HepG2 (cell line): ENCODE data around the gene CLDN16. TPM values are rescaled to one million over a fixed set of nuclear protein-coding genes. Genes with fewer than 3 reads are reported as not detected.

Experiments used
- ATAC-seq: fragments of 200-7000 bp; cut with Tn5 transposase; 3 replicates; pipeline ENCODE4 v1.9.1; 2020; ENCODE audit warnings: mild to moderate bottlenecking, moderate library complexity
- BruUV-seq: library from RNA; stranded (reverse); fragments of 400-500 nt; replicated peaks from 2 replicates; lab custom pipeline; 2021; lab: Mats Ljungman, UMichigan
- CTCF ChIA-PET: fragments of 300-600 bp; formaldehyde crosslinking; extraction: SDS; loops from one replicate; lab custom pipeline; 2021; ENCODE audit warnings: low total read pairs, inconsistent platforms, low intra/inter-chr PET ratio; lab: Yijun Ruan, JAX
- POLR2A ChIA-PET: fragments of 350-600 bp; sonication (Branson Sonifier 250); formaldehyde crosslinking; loops from one replicate; lab custom pipeline; 2020; ENCODE audit warnings: antibody characterized with exemption, inconsistent platforms; lab: Yijun Ruan, JAX
- DNase-seq: peaks from one replicate; pipeline ENCODE4 v3.0.0-alpha.2; 2015; ENCODE audit warnings: low spot score
- FAIRE-seq: peaks from 3 replicates; lab custom pipeline; 2011; peaks lifted over from hg19 to GRCh38; lab: Jason Lieb, UNC
- H2AFZ ChIP-seq: one replicate; pipeline ENCODE4 v1.6.1; 2011; ENCODE audit warnings: low read length, inconsistent platforms
- H3K27ac ChIP-seq: fragments of 300-600 bp; 3 replicates; pipeline ENCODE4 v1.8.0; 2011; ENCODE audit warnings: mixed run types, mild to moderate bottlenecking, mixed read lengths, low read length, inconsistent platforms; ENCODE audit not compliant: insufficient read depth; ENCODE audit errors: extremely low read length
- H3K27me3 ChIP-seq, 2 experiments: fragments of 200-600 bp in 1 of 2; 2 replicates in 1 of 2; 3 replicates in 1 of 2; pipeline versions ENCODE4 v1.6.0 to v1.8.0; 2011; ENCODE audit warnings: low read length in 2 of 2, mild to moderate bottlenecking in 2 of 2, moderate library complexity in 2 of 2, inconsistent platforms in 1 of 2; ENCODE audit not compliant: insufficient read depth in 2 of 2, control insufficient read depth in 1 of 2
- H3K36me3 ChIP-seq, 2 experiments: fragments of 200-600 bp in 1 of 2; replicated peaks in 1 of 2; 2 replicates in 1 of 2; 3 replicates in 1 of 2; pipeline versions ENCODE4 v1.5.1 to v1.8.0; 2011; ENCODE audit warnings: low read length in 2 of 2, inconsistent platforms in 1 of 2; ENCODE audit not compliant: insufficient read depth in 2 of 2, control insufficient read depth in 1 of 2
- H3K4me1 ChIP-seq: 2 replicates; pipeline ENCODE4 v1.5.1; 2012; ENCODE audit warnings: low read length, inconsistent platforms; ENCODE audit not compliant: insufficient read depth
- H3K4me2 ChIP-seq: 2 replicates; pipeline ENCODE4 v1.6.0; 2011; ENCODE audit warnings: low read depth, low read length, inconsistent platforms
- H3K4me3 ChIP-seq, 3 experiments: fragments of 200-600 bp in 1 of 3; sonication (generic), shearing (Covaris generic) in 1 of 3; replicated peaks in 1 of 3; 2 replicates each; pipeline ENCODE4 v1.5.1; 2011 to 2016; ENCODE audit warnings: low read length in 3 of 3, inconsistent platforms in 2 of 3, low read depth in 2 of 3, mild to moderate bottlenecking in 2 of 3, control low read depth in 1 of 3, mixed read lengths in 1 of 3; ENCODE audit not compliant: insufficient read depth in 1 of 3
- H3K79me2 ChIP-seq: one replicate; pipeline ENCODE4 v1.6.1; 2011; ENCODE audit warnings: low read length, inconsistent platforms; ENCODE audit not compliant: insufficient read depth
- H3K9ac ChIP-seq: 2 replicates; pipeline ENCODE4 v1.6.0; 2011; ENCODE audit warnings: mild to moderate bottlenecking, low read depth, low read length, inconsistent platforms; ENCODE audit not compliant: insufficient read depth
- H3K9me3 ChIP-seq: 2 replicates; pipeline ENCODE4 v1.5.1; 2012; ENCODE audit warnings: mild to moderate bottlenecking, low read length
- H4K20me1 ChIP-seq: 2 replicates; pipeline ENCODE4 v1.6.0; 2011; ENCODE audit warnings: inconsistent platforms, mild to moderate bottlenecking, low read length, moderate library complexity; ENCODE audit not compliant: insufficient read depth
- ATM ChIP-seq: fragments of 450-650 bp; IDR thresholded peaks from 2 replicates; pipeline ENCODE4 v1.7.1; 2017; ENCODE audit warnings: mild to moderate bottlenecking, borderline replicate concordance
- BCL6 ChIP-seq: IDR thresholded peaks from 2 replicates; pipeline ENCODE4 v1.6.1; 2016; ENCODE audit warnings: missing genetic modification reagents, missing compliant biosample characterization
- CEBPG ChIP-seq: IDR thresholded peaks from 2 replicates; pipeline ENCODE4 v1.6.1; 2016
- CENPBD1 ChIP-seq: sonication (generic); formaldehyde crosslinking; IDR thresholded peaks from 2 replicates; pipeline ENCODE4 v1.8.0; 2022; ENCODE audit warnings: missing genetic modification reagents, low read depth, mild to moderate bottlenecking, borderline replicate concordance
- ELF1 ChIP-seq: sonication (generic); formaldehyde crosslinking; IDR thresholded peaks from 2 replicates; pipeline ENCODE4 v1.4.0; 2020; ENCODE audit warnings: missing genetic modification reagents
- FOXP4 ChIP-seq: sonication (generic); formaldehyde crosslinking; IDR thresholded peaks from 2 replicates; pipeline ENCODE4 v1.4.0; 2020; ENCODE audit warnings: missing genetic modification reagents
- GZF1 ChIP-seq: sonication (generic); formaldehyde crosslinking; IDR thresholded peaks from 2 replicates; pipeline ENCODE4 v1.5.1; 2020; ENCODE audit warnings: mild to moderate bottlenecking, missing genetic modification reagents
- NFYC ChIP-seq: IDR thresholded peaks from 2 replicates; pipeline ENCODE4 v1.6.1; 2016; ENCODE audit warnings: missing genetic modification reagents, missing compliant biosample characterization
- PHF21A ChIP-seq: sonication (generic); formaldehyde crosslinking; IDR thresholded peaks from 2 replicates; pipeline ENCODE4 v1.5.0; 2020; ENCODE audit warnings: mild to moderate bottlenecking, missing genetic modification reagents
- THAP11 ChIP-seq: IDR thresholded peaks from 2 replicates; pipeline ENCODE4 v1.6.1; 2016; ENCODE audit warnings: missing biosample characterization, missing genetic modification reagents
- ZBTB26 ChIP-seq: IDR thresholded peaks from 2 replicates; pipeline ENCODE4 v1.6.1; 2016; ENCODE audit warnings: missing compliant biosample characterization, missing genetic modification reagents, borderline replicate concordance
- ZNF142 ChIP-seq: sonication (generic); formaldehyde crosslinking; IDR thresholded peaks from 2 replicates; pipeline ENCODE4 v1.4.0; 2020; ENCODE audit warnings: missing genetic modification reagents
- ZNF274 ChIP-seq: sonication (generic); formaldehyde crosslinking; IDR thresholded peaks from 2 replicates; pipeline ENCODE4 v1.5.1; 2020; ENCODE audit warnings: mild to moderate bottlenecking, missing genetic modification reagents
- ZNF383 ChIP-seq: sonication (generic); formaldehyde crosslinking; IDR thresholded peaks from 2 replicates; pipeline ENCODE4 v1.4.0; 2020; ENCODE audit warnings: missing genetic modification reagents, mild to moderate bottlenecking, borderline replicate concordance
- ZNF550 ChIP-seq: sonication (generic); formaldehyde crosslinking; IDR thresholded peaks from 2 replicates; pipeline ENCODE4 v1.4.0; 2020; ENCODE audit warnings: mild to moderate bottlenecking, missing genetic modification reagents, borderline replicate concordance
- WGBS: methylation state at CpG from one replicate; pipeline ENCODE4 v1.1.6; 2017; ENCODE audit warnings: low lambda C conversion rate; 5-methylcytosine and 5-hydroxymethylcytosine counted together
- in situ Hi-C: cut with HindIII; loops from 2 replicates; pipeline ENCODE4 v1.10.0; 2017; ENCODE audit warnings: low pct_unique_long_range_greater_than_20kb; ENCODE audit not compliant: extremely low pct_ligation_motif_present
- intact Hi-C: fragments of 100-400 bp; cut with micrococcal nuclease; formaldehyde crosslinking; loops from one replicate; pipeline ENCODE4 v1.10.0; 2022; ENCODE audit not compliant: unreplicated experiment
- polyA plus RNA-seq, 8 experiments: library from polyadenylated mRNA; depleted of rRNA in 3 of 8; stranded (reverse) in 7 of 8; unstranded in 1 of 8; fragments of >200 nt; fragmentation: Illumina TruSeq in 4 of 8; extraction: Trizol in 4 of 8; gene quantifications; 2 replicates each; pipeline versions ENCODE4 v1.2.1 to v1.2.3, GENCODE V29; 2011 to 2016; ENCODE audit warnings: low read depth in 4 of 8, missing spikeins in 1 of 8, mixed read lengths in 1 of 8; ENCODE audit not compliant: insufficient read depth in 1 of 8
- total RNA-seq, 5 experiments: library from RNA; depleted of rRNA; stranded (reverse); fragments of >200 nt; fragmentation: Illumina TruSeq; extraction: Trizol; gene quantifications; 2 replicates each; pipeline ENCODE4 v1.2.3, GENCODE V29; 2016; ENCODE audit warnings: low read depth in 1 of 5

CLDN16 gene
- total and polyA plus RNA-seq, 2 of the 13 experiments (the other 11 are each of a cell fraction or from before 2014, with no cell fraction given): 0.13 to 0.24 TPM

- H3K36me3 ChIP-seq: no peaks in the 10 kb centered on the region
- no peak overlapping the region for H2AFZ ChIP-seq
- no peak overlapping the region for H3K4me2 ChIP-seq
- ChIA-PET CTCF (interaction anchor here (0.7 to 1.4 kb wide), 3 partner anchors 60 to 159 kb away, joined by 3 to 4 read pairs (median 3); partner anchors contain the start of gene CLDN1), POLR2A (interaction anchor here (0.8 to 1.8 kb wide), 3 partner anchors 39 to 65 kb away, joined by 3 to 9 read pairs (median 7); partner anchors contain the start of gene CLDN1)
- H3K79me2 ChIP-seq: no peaks in the 10 kb centered on the region
- peak; percentile 83 for DNase-seq
- no peaks in the 10 kb centered on the region for H4K20me1 ChIP-seq
- no TSS peak for BruUV-seq
- no peaks in the 10 kb centered on the region for H3K9me3 ChIP-seq
- 0 out of 5 replicates have a peak, but pooled peaks cover 0 to 1% of the 10 kb centered on the region in 2 experiments for H3K27me3 ChIP-seq
- peak; percentile 80 for FAIRE-seq
- WGBS: 0% methylated on average over 2 of the region's 2 CpGs
- ATAC-seq: peak; percentile 100
- intact Hi-C loops (loop anchor here (1.0 to 10.0 kb wide), 7 partner anchors 40 to 670 kb away; partner anchors contain the start of genes CLDN1 and P3H2), in situ Hi-C loops (loop anchor here (10.0 kb wide), 2 partner anchors 60 to 160 kb away; partner anchors contain the start of gene CLDN1)
- no peak overlapping the region for H3K27ac ChIP-seq
- H3K9ac ChIP-seq: no peak overlapping the region
- no peak overlapping the region for H3K4me3 ChIP-seq
- peaks cover 30% of the 10 kb centered on the region for H3K4me1 ChIP-seq
- peak; percentile 59 for TF ChIP-seq CEBPG (CRISPR knock-in tag)
- TF ChIP-seq THAP11 (CRISPR knock-in tag): 0 out of 2 replicates have a peak, but pooled peaks have one; percentile 23
- no peak for TF ChIP-seq ZNF383 (CRISPR knock-in tag)
- no peak for TF ChIP-seq ZNF550 (CRISPR knock-in tag)
- peak; percentile 17; the same call in 1 of the 2 replicates for TF ChIP-seq BCL6 (CRISPR knock-in tag)
- no peak for TF ChIP-seq ZNF274 (CRISPR knock-in tag)
- no peak for TF ChIP-seq FOXP4 (CRISPR knock-in tag)
- no peak for TF ChIP-seq PHF21A (CRISPR knock-in tag)
- no peak for TF ChIP-seq ATM
- no peak for TF ChIP-seq ZBTB26 (CRISPR knock-in tag)
- TF ChIP-seq ELF1 (CRISPR knock-in tag): peak; percentile 13; the same call in 1 of the 2 replicates
- no peak for TF ChIP-seq ZNF142 (CRISPR knock-in tag)
- TF ChIP-seq GZF1 (CRISPR knock-in tag): no peak
- no peak for TF ChIP-seq CENPBD1
- TF ChIP-seq NFYC: no peak
Observed at GRCh38 chr3:190384309-190384756, 3.6 kb upstream of the CLDN16 start.
